DND-41 (cell line): Measurements from ENCODE around the gene FMR1.

Source experiments
- ATAC-seq: fragments of 200-7000 bp; cut with Tn5 transposase; 3 replicates; pipeline ENCODE4 v1.9.1; 2021; ENCODE audit warnings: low read depth; ENCODE audit not compliant: insufficient read depth
- DNase-seq: peaks from one replicate; pipeline ENCODE4 v3.0.0-alpha.2; 2020
- H2AFZ ChIP-seq: 2 replicates; pipeline ENCODE4 v1.6.0; 2012; ENCODE audit warnings: low read depth, low read length
- H3K27ac ChIP-seq: 2 replicates; pipeline ENCODE4 v1.5.1; 2012; ENCODE audit warnings: low read length, inconsistent platforms
- H3K27me3 ChIP-seq: fragments of 200-600 bp; sonication (generic); 2 replicates; pipeline ENCODE4 v1.6.0; 2012; ENCODE audit warnings: low read length, mild to moderate bottlenecking, inconsistent platforms; ENCODE audit not compliant: insufficient read depth, poor library complexity
- H3K36me3 ChIP-seq: 2 replicates; pipeline ENCODE4 v1.5.1; 2012; ENCODE audit warnings: low read length, inconsistent platforms; ENCODE audit not compliant: insufficient read depth
- H3K4me1 ChIP-seq: 2 replicates; pipeline ENCODE4 v1.5.1; 2012; ENCODE audit warnings: mild to moderate bottlenecking, low read length; ENCODE audit not compliant: insufficient read depth
- H3K4me2 ChIP-seq: 2 replicates; pipeline ENCODE4 v1.6.0; 2012; ENCODE audit warnings: mild to moderate bottlenecking, moderate library complexity, low read length, inconsistent platforms; ENCODE audit not compliant: insufficient read depth
- H3K4me3 ChIP-seq, 2 experiments: fragments of 200-600 bp in 1 of 2; shearing (Covaris generic) in 1 of 2; 2 replicates each; pipeline ENCODE4 v1.5.1; 2012 to 2016; ENCODE audit warnings: inconsistent platforms in 2 of 2, low read length in 2 of 2, mild to moderate bottlenecking in 2 of 2, low read depth in 1 of 2, moderate library complexity in 1 of 2
- H3K79me2 ChIP-seq: 2 replicates; pipeline ENCODE4 v1.6.0; 2012; ENCODE audit warnings: low read length, inconsistent platforms; ENCODE audit not compliant: insufficient read depth
- H3K9ac ChIP-seq: 2 replicates; pipeline ENCODE4 v1.6.0; 2012; ENCODE audit warnings: low read depth, mild to moderate bottlenecking, inconsistent platforms, low read length, moderate library complexity
- H3K9me3 ChIP-seq: 2 replicates; pipeline ENCODE4 v1.5.1; 2012; ENCODE audit warnings: low read length, moderate library complexity, mild to moderate bottlenecking, inconsistent platforms; ENCODE audit not compliant: insufficient read depth, severe bottlenecking
- H4K20me1 ChIP-seq: 2 replicates; pipeline ENCODE4 v1.6.0; 2012; ENCODE audit warnings: low read length; ENCODE audit not compliant: insufficient read depth
- CTCF ChIP-seq: IDR thresholded peaks from 2 replicates; pipeline ENCODE4 v1.5.1; 2012; ENCODE audit warnings: borderline replicate concordance, low read length, moderate library complexity, mild to moderate bottlenecking; ENCODE audit not compliant: poor library complexity, severe bottlenecking; ENCODE audit errors: extremely low read depth
- EZH2 ChIP-seq: IDR thresholded peaks from 3 replicates; pipeline ENCODE4 v1.6.1; 2012; ENCODE audit warnings: borderline replicate concordance, low read depth, mild to moderate bottlenecking, moderate library complexity, low read length, inconsistent platforms; ENCODE audit not compliant: severe bottlenecking

FMR1 gene

GRCh38 chrX:147916375-147916968 is 4.8 kb downstream of the FMR1 start:
- ATAC-seq (no peak), DNase-seq (no peak)
- Histone ChIP-seq H3K79me2 (peaks cover 95% of the 10 kb centered on the region), H3K4me1 (peaks cover 61% of the 10 kb centered on the region), H3K4me2 (peak overlapping the region; percentile 81), H3K27me3 (no peaks in the 10 kb centered on the region), H4K20me1 (peaks cover 63% of the 10 kb centered on the region), H3K4me3 (no peak overlapping the region), H3K9ac (no peak overlapping the region), H3K36me3 (peaks cover 11% of the 10 kb centered on the region), H2AFZ (no peak overlapping the region), H3K27ac (no peak overlapping the region), H3K9me3 (no peaks in the 10 kb centered on the region)
- TF ChIP-seq CTCF, result no peak
- TF ChIP-seq EZH2, result no peak

- Histone ChIP-seq H3K4me3 (no peak overlapping the region), H3K27me3 (no peaks in the 10 kb centered on the region), H3K27ac (0 out of 2 replicates have a peak overlapping the region, but pooled peaks have one; percentile 4), H3K36me3 (peaks cover 11% of the 10 kb centered on the region), H2AFZ (no peak overlapping the region), H3K4me2 (0 out of 2 replicates have a peak overlapping the region, but pooled peaks have one; percentile 43), H3K4me1 (peaks cover 60% of the 10 kb centered on the region), H3K9me3 (no peaks in the 10 kb centered on the region), H4K20me1 (peaks cover 66% of the 10 kb centered on the region), H3K79me2 (peaks cover 100% of the 10 kb centered on the region), H3K9ac (no peak overlapping the region)
- TF ChIP-seq EZH2, result no peak
- no peak for TF ChIP-seq CTCF
- DNase-seq (peak; percentile 6), ATAC-seq (peak; percentile 72; the same call in 1 of the 3 replicates)
Measured at GRCh38 chrX:147917700-147918695, 6.3 kb downstream of the FMR1 start.

- DNase-seq (no peak), ATAC-seq (no peak)
- no peak overlapping the region for H2AFZ ChIP-seq
- no peaks in the 10 kb centered on the region for H3K9me3 ChIP-seq
- no peak overlapping the region for H3K4me3 ChIP-seq
- H3K27ac ChIP-seq, result no peak overlapping the region
- H3K4me2 ChIP-seq, result no peak overlapping the region
- peaks cover 20% of the 10 kb centered on the region for H3K36me3 ChIP-seq
- no peak for TF ChIP-seq CTCF
- TF ChIP-seq EZH2, result no peak
- peaks cover 38% of the 10 kb centered on the region for H3K4me1 ChIP-seq
- no peak overlapping the region for H3K9ac ChIP-seq
- H3K79me2 ChIP-seq, result peaks cover 99% of the 10 kb centered on the region
- H3K27me3 ChIP-seq, result no peaks in the 10 kb centered on the region
- H4K20me1 ChIP-seq, result peaks cover 51% of the 10 kb centered on the region
Measured at GRCh38 chrX:147920161-147920666, 8.5 kb downstream of the FMR1 start.
